ENCODE data around the gene TOR2A. TPM values are rescaled to one million over a fixed set of nuclear protein-coding genes. Genes with fewer than 3 reads are reported as not detected.

The TOR2A gene
- total RNA-seq, 4 donors from 2014 or later = 8.9 to 23.1 (median 14.2) TPM

- H3K4me3 ChIP-seq (replicated peaks in 1 of 3) = no peak overlapping the region
- peaks cover 11 to 14% of the 10 kb centered on the region in 2 donors for H3K4me1 ChIP-seq
- H3K9me3 ChIP-seq = no peaks in the 10 kb centered on the region
- H3K36me3 ChIP-seq = peaks cover 0 to 15% of the 10 kb centered on the region in 2 donors
- no peak for DNase-seq
- H3K27me3 ChIP-seq = no peaks in the 10 kb centered on the region
- no peak overlapping the region for H3K27ac ChIP-seq
- intact Hi-C loops (cut with DNase I) = loop anchor here (5.0 kb wide), 3 partner anchors 44 to 179 kb away; partner anchors contain the start of gene ST6GALNAC4
- TF ChIP-seq POLR2A (IDR thresholded peaks at IDR 0.05) = no peak
- TF ChIP-seq, protein P1, sequence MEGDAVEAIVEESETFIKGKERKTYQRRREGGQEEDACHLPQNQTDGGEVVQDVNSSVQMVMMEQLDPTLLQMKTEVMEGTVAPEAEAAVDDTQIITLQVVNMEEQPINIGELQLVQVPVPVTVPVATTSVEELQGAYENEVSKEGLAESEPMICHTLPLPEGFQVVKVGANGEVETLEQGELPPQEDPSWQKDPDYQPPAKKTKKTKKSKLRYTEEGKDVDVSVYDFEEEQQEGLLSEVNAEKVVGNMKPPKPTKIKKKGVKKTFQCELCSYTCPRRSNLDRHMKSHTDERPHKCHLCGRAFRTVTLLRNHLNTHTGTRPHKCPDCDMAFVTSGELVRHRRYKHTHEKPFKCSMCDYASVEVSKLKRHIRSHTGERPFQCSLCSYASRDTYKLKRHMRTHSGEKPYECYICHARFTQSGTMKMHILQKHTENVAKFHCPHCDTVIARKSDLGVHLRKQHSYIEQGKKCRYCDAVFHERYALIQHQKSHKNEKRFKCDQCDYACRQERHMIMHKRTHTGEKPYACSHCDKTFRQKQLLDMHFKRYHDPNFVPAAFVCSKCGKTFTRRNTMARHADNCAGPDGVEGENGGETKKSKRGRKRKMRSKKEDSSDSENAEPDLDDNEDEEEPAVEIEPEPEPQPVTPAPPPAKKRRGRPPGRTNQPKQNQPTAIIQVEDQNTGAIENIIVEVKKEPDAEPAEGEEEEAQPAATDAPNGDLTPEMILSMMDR (IDR thresholded peaks at IDR 0.05) = no peak
- 85% methylated on average over 11 to 13 of the region's 13 CpGs for WGBS, 2 donors
Measured at GRCh38 chr9:127738666-127739065, 3.6 kb upstream of the TOR2A start.

DNA sequence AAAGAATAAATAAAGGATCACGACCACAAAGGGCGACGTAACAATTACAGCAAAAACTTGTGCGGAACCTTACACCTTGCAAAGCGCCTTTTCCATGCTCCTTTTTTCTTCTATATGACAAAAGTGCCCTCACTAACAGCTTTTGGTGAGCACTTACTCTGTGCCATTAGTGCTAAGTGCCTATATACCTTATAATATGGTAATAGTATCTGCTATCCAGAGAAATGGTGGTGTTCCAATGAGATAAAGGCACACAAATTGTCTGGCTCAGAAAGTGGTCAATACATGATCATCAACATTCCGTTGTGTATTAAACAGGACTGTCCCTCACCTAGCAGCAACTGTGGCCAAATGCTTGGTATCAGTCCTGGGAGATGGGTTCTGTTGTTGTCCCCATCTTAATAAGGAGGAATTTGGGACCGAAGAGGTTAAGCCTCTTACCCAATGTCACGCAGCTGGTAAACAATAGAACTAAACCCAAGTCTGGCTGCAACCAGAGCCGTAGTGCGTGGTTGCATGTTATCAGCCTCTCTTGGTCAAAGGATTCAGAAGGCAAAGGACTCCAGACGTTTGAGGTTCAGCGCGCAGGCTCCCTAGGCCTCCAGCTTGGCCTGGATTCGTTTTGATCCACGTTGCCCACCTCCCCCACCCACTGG, 564 bp upstream of the TOR2A start:
- no peak for DNase-seq
- H3K9me3 ChIP-seq = no peaks in the 10 kb centered on the region
- H3K27ac ChIP-seq = no peak overlapping the region
- H3K27me3 ChIP-seq = no peaks in the 10 kb centered on the region
- intact Hi-C loops (cut with DNase I) = loop anchor here (5.0 kb wide), 3 partner anchors 47 to 182 kb away; partner anchors contain the start of gene ST6GALNAC4
- WGBS, 2 donors = 15 to 19% methylated on average over 12 to 15 of the region's 15 CpGs
- no peak for TF ChIP-seq POLR2A (IDR thresholded peaks at IDR 0.05)
- TF ChIP-seq, protein P1 (IDR thresholded peaks at IDR 0.05) = no peak
- H3K4me3 ChIP-seq (replicated peaks in 1 of 3) = no peak overlapping the region
- peaks cover 4 to 7% of the 10 kb centered on the region in 2 donors for H3K4me1 ChIP-seq
- H3K36me3 ChIP-seq = peaks cover 4% of the 10 kb centered on the region in 2 donors

DNA sequence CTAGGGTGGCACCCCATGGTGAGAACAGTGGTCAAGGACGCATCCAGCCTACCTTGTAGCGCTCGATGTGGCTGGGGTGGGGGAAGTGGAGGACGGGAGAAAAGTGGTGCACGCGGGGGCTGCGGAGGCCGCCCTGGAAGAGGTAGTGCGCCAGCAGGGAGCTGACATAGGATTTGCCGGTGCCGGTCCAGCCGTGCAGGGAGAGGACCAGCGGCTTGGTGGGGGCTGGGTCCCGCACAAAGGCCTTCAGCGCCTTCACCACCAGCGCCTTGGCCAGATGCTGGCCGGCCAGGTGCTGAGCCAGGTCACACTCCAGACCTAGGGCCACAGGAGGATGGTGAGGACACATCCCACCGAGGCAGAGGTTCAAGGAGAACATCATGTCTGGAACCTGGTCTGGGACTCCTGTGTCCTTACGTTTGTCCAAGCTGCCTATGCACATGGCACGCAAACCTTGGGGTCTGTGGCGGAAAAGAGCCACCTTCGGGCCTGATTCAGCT, 797 bp downstream of the TOR2A start:
- intact Hi-C loops (cut with DNase I) = loop anchor here (5.0 kb wide), 1 partner anchor 127 kb away; no protein-coding TSS in a partner anchor
- peak overlapping the region in 2 of 3 donors; percentile 91 to 97 for H3K27ac ChIP-seq
- H3K9me3 ChIP-seq = no peaks in the 10 kb centered on the region
- H3K36me3 ChIP-seq = peaks cover 4% of the 10 kb centered on the region in 2 donors
- TF ChIP-seq POLR2A (IDR thresholded peaks at IDR 0.05) = no peak
- TF ChIP-seq, protein P1 (IDR thresholded peaks at IDR 0.05) = no peak
- H3K4me3 ChIP-seq (replicated peaks in 1 of 3) = peak overlapping the region in 1 of 3 donors; percentile 80
- H3K27me3 ChIP-seq = no peaks in the 10 kb centered on the region
- no peak for DNase-seq
- 37 to 51% methylated on average over 10 to 14 of the region's 22 CpGs for WGBS, 2 donors
- peaks cover 4 to 7% of the 10 kb centered on the region in 2 donors for H3K4me1 ChIP-seq

GRCh38 chr9:127733614-127734013, 1.5 kb downstream of the TOR2A start:
- H3K9me3 ChIP-seq = no peaks in the 10 kb centered on the region
- H3K27ac ChIP-seq = no peak overlapping the region
- intact Hi-C loops (cut with DNase I) = loop anchor here (1.0 to 5.0 kb wide), 3 partner anchors 126 to 225 kb away; no protein-coding TSS in a partner anchor
- TF ChIP-seq, protein P1 (IDR thresholded peaks at IDR 0.05) = no peak
- TF ChIP-seq POLR2A (IDR thresholded peaks at IDR 0.05) = no peak
- peaks cover 4% of the 10 kb centered on the region in 2 donors for H3K36me3 ChIP-seq
- H3K4me1 ChIP-seq = peaks cover 4 to 7% of the 10 kb centered on the region in 2 donors
- 100% methylated on average over 2 of the region's 2 CpGs for WGBS, 2 donors
- no peak overlapping the region for H3K4me3 ChIP-seq (replicated peaks in 1 of 3)
- no peaks in the 10 kb centered on the region for H3K27me3 ChIP-seq
- DNase-seq = no peak

GRCh38 chr9:127732444-127732843, 2.6 kb downstream of the TOR2A start:
- H3K4me3 ChIP-seq (replicated peaks in 1 of 3) = no peak overlapping the region
- no peaks in the 10 kb centered on the region for H3K27me3 ChIP-seq
- peaks cover 4 to 7% of the 10 kb centered on the region in 2 donors for H3K4me1 ChIP-seq
- TF ChIP-seq, protein P1 (IDR thresholded peaks at IDR 0.05) = no peak
- TF ChIP-seq POLR2A (IDR thresholded peaks at IDR 0.05) = no peak
- H3K9me3 ChIP-seq = no peaks in the 10 kb centered on the region
- intact Hi-C loops (cut with DNase I) = loop anchor here (2.0 to 5.0 kb wide), 2 partner anchors 125 to 224 kb away; no protein-coding TSS in a partner anchor
- DNase-seq = no peak
- no peak overlapping the region for H3K27ac ChIP-seq
- H3K36me3 ChIP-seq = peaks cover 0 to 4% of the 10 kb centered on the region in 2 donors
- WGBS, 2 donors = 93 to 97% methylated on average over 13 of the region's 21 CpGs

Data from thyroid gland (tissue), 4 donors.